GM12892 (cell line): ENCODE measurements around the gene C1orf35.

Experiments
- DNase-seq: peaks from one replicate; pipeline ENCODE4 v3.0.0; 2011; ENCODE audit not compliant: insufficient read length
- FAIRE-seq: peaks from 2 replicates; lab custom pipeline; 2011; peaks lifted over from hg19 to GRCh38; lab: Jason Lieb, UNC
- POLR2A ChIP-seq: IDR thresholded peaks from 2 replicates; pipeline ENCODE4 v1.6.1; 2011; ENCODE audit warnings: low read depth, low read length, control low read depth
- POLR2AphosphoS5 ChIP-seq: IDR thresholded peaks from 2 replicates; pipeline ENCODE4 v1.6.1; 2011; ENCODE audit warnings: low read depth, low read length, control low read depth
- TAF1 ChIP-seq: IDR thresholded peaks from 2 replicates; pipeline ENCODE4 v1.6.1; 2011; ENCODE audit warnings: low read depth, mild to moderate bottlenecking, control low read depth, low read length, borderline replicate concordance

C1orf35 gene

GRCh38 chr1:228064296-228064695, 38.8 kb downstream of the C1orf35 start:
- FAIRE-seq (no peak), DNase-seq (no peak)
- TF ChIP-seq POLR2AphosphoS5 (no peak), POLR2A (no peak), TAF1 (no peak)

GRCh38 chr1:228063251-228064191, 39.6 kb downstream of the C1orf35 start:
- no peak for TF ChIP-seq POLR2A
- TF ChIP-seq TAF1: no peak
- no peak for TF ChIP-seq POLR2AphosphoS5
- FAIRE-seq (no peak), DNase-seq (no peak)

- no peak for DNase-seq
- FAIRE-seq: no peak
- TF ChIP-seq POLR2AphosphoS5 (no peak), TAF1 (no peak), POLR2A (no peak)
Measured at GRCh38 chr1:228062812-228063211, 40.3 kb downstream of the C1orf35 start.

GRCh38 chr1:228062085-228062791, 40.9 kb downstream of the C1orf35 start:
- FAIRE-seq (no peak), DNase-seq (no peak)
- TF ChIP-seq POLR2A: no peak
- TF ChIP-seq TAF1: no peak

GRCh38 chr1:228061411-228062084, 41.6 kb downstream of the C1orf35 start:
- DNase-seq (no peak), FAIRE-seq (no peak)
- TF ChIP-seq POLR2AphosphoS5 (no peak), TAF1 (no peak), POLR2A (no peak)

GRCh38 chr1:228060458-228061190, 42.5 kb downstream of the C1orf35 start:
- FAIRE-seq (no peak), DNase-seq (no peak)
- TF ChIP-seq TAF1 (no peak), POLR2AphosphoS5 (no peak), POLR2A (no peak)

- TF ChIP-seq POLR2A: no peak
- TF ChIP-seq POLR2AphosphoS5: no peak
- TF ChIP-seq TAF1: no peak
- FAIRE-seq (no peak), DNase-seq (no peak)
Measured at GRCh38 chr1:228059634-228060457, 43.3 kb downstream of the C1orf35 start.

- FAIRE-seq (no peak), DNase-seq (no peak)
- TF ChIP-seq TAF1 (no peak), POLR2AphosphoS5 (no peak), POLR2A (no peak)
Measured at GRCh38 chr1:228058949-228059633, 44.0 kb downstream of the C1orf35 start.

GRCh38 chr1:228058172-228058948, 44.8 kb downstream of the C1orf35 start:
- FAIRE-seq (no peak), DNase-seq (no peak)
- TF ChIP-seq TAF1 (no peak), POLR2A (no peak), POLR2AphosphoS5 (no peak)
